LoVo (cell line): ENCODE measurements around the gene LRP10.
A peak's percentile ranks its signal among the peaks of the same experiment; 100 is the strongest.

Experiments used
- DNase-seq: peaks from one replicate; pipeline ENCODE4 v3.0.0-alpha.2; 2016; ENCODE audit warnings: low spot score

The LRP10 gene

DNA sequence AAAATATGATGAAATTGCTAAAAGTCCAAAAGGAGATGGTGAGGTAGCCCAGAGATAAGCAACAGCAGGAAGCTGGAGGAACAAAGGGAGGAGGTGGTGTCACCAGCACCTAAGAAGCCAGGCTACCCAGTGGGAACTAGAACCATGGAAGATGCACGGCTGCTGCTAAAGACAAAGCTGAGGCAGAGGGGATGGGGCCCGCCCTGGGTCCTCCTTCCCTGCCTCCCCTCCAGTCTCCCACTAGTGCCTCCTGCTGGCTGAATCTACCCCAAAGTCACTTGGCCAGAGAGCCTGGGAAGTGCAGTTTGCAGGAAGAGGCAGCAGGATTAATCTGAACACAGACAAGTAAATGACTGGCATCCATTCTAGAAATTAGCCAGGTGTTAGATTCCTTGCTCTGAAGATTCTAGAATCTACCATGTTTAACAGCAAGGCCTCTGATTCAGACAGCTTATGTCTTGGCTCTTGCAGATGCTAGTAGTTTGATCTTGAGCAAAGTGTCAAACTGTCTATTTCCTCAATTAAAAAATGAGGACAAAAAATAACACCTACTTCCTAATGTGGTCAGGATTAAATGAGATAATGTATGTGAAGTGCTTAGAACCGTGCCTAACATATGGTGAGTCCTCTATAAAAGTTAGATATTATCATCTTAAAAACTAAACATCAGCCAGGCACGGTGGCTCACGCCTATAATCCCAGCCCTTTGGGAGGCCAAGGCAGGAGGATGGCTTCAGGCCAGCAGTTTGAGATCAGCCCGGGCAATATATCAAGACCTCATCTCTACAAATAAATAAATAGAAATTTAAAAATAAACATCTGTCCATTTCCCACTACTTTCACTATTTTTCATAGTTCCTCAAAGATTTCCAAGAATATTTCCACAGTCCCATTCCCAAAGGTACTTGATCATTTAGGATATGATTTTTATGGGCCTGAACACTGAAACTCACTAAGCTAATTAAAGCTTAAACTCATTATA lies 5.8 kb upstream of the LRP10 start:
- DNase-seq, result no peak

DNA sequence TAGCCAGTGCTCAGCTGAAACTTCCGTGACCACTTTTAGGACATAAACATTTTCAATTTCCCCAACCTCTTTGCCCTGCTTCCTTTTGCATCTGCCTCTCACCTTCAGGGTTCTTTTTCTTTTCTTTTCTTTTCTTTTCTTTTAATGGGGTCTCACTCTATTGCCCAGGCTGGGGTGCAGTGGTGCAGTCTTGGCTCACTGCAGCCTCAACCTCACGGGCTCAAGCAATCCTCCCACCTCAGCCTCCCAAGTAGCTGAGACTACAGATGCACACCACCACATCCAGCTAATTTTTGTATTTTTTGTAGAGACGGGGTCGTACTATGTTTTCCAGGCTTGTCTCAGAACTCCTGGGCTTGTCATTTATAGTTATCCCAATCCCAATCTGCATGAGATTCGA lies 4.7 kb upstream of the LRP10 start:
- DNase-seq, result no peak

DNA sequence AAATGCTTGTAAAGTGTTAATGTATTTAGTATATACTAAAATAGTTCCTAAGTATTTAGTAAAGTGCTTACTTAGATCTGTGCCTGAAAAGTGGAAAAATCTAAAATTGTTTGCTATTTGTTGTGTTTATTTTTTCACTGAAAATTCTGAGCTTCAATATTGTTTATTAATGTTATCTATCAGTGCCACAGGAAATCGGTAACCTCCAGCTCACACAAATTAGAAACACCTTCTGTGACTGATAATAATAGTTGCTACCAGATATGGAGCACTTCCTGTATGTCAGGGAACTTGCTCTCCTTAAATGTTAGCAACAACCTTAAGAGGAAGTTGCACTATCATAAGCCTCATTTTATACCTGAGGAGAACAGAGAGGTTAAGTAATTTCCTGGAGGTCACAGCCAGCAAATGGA lies 723 bp upstream of the LRP10 start:
- no peak for DNase-seq

DNA sequence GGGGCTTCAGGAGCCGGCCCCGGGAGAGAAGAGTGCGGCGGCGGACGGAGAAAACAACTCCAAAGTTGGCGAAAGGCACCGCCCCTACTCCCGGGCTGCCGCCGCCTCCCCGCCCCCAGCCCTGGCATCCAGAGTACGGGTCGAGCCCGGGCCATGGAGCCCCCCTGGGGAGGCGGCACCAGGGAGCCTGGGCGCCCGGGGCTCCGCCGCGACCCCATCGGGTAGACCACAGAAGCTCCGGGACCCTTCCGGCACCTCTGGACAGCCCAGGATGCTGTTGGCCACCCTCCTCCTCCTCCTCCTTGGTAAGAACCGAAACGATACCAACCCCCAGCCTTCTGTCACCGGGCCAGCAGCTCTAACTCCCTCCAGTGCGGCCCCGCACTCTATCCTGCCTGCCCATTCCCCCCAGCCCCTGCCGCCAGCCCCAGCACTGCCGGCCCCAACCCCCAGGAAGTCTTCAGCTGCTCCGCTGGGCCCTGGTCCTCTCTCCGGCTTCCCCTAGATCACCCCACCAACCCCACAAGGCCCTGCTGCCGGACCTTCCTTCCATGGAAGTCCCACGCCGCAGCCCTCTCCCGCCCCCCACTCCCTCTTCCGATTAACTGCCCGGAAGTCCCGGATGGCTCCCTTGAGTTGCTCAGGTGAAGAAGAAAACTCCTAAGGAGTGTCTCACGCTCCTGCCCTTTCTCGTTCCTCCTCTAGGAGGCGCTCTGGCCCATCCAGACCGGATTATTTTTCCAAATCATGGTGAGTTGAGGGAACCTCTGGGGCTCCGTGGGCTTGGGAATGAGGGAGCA lies 693 bp downstream of the LRP10 start:
- peak; percentile 84 for DNase-seq

DNA sequence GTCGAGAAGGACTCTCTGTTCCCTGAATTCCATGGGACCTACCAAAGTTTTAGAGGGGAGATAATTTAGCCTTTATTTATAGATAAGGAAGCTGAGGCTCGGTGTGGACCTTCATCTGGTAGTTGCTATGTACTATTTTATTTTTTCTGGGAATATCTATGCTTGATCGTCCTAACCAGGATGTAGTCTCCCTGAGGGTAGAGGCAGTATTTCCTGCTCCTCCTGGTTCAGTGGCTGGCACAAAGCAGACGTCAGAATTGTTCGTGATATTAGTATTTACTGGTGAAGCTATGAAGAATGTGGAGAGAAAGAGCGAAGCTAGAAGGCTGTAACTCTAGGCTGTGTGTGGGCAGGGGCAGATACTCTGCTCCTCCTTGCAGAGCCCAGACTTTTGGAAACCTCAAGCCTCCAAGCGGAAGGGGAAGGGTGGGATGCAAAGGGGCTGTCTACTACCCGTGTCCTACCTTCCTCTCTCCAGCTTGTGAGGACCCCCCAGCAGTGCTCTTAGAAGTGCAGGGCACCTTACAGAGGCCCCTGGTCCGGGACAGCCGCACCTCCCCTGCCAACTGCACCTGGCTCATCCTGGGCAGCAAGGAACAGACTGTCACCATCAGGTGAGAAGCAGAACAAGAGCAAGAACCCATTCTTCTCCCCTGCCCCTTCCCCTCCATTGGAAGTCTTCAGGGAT lies 1.4 kb downstream of the LRP10 start:
- DNase-seq, result no peak

DNA sequence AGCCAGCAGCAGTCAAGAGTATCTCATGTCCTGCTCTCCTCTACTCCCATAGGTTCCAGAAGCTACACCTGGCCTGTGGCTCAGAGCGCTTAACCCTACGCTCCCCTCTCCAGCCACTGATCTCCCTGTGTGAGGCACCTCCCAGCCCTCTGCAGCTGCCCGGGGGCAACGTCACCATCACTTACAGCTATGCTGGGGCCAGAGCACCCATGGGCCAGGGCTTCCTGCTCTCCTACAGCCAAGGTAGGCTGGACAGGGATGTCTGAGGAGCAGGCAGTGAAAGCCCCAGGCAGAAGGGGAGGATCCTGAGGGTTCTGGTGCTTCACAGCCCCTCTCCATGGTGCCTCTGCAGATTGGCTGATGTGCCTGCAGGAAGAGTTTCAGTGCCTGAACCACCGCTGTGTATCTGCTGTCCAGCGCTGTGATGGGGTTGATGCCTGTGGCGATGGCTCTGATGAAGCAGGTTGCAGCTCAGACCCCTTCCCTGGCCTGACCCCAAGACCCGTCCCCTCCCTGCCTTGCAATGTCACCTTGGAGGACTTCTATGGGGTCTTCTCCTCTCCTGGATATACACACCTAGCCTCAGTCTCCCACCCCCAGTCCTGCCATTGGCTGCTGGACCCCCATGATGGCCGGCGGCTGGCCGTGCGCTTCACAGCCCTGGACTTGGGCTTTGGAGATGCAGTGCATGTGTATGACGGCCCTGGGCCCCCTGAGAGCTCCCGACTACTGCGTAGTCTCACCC lies 3.6 kb downstream of the LRP10 start:
- DNase-seq, result no peak

DNA sequence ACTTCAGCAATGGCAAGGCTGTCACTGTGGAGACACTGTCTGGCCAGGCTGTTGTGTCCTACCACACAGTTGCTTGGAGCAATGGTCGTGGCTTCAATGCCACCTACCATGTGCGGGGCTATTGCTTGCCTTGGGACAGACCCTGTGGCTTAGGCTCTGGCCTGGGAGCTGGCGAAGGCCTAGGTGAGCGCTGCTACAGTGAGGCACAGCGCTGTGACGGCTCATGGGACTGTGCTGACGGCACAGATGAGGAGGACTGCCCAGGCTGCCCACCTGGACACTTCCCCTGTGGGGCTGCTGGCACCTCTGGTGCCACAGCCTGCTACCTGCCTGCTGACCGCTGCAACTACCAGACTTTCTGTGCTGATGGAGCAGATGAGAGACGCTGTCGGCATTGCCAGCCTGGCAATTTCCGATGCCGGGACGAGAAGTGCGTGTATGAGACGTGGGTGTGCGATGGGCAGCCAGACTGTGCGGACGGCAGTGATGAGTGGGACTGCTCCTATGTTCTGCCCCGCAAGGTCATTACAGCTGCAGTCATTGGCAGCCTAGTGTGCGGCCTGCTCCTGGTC lies 4.3 kb downstream of the LRP10 start:
- DNase-seq, result no peak

DNA sequence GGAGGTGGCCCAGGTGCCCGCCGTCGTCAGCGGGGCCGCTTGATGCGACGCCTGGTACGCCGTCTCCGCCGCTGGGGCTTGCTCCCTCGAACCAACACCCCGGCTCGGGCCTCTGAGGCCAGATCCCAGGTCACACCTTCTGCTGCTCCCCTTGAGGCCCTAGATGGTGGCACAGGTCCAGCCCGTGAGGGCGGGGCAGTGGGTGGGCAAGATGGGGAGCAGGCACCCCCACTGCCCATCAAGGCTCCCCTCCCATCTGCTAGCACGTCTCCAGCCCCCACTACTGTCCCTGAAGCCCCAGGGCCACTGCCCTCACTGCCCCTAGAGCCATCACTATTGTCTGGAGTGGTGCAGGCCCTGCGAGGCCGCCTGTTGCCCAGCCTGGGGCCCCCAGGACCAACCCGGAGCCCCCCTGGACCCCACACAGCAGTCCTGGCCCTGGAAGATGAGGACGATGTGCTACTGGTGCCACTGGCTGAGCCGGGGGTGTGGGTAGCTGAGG lies 5.5 kb downstream of the LRP10 start:
- no peak for DNase-seq

DNA sequence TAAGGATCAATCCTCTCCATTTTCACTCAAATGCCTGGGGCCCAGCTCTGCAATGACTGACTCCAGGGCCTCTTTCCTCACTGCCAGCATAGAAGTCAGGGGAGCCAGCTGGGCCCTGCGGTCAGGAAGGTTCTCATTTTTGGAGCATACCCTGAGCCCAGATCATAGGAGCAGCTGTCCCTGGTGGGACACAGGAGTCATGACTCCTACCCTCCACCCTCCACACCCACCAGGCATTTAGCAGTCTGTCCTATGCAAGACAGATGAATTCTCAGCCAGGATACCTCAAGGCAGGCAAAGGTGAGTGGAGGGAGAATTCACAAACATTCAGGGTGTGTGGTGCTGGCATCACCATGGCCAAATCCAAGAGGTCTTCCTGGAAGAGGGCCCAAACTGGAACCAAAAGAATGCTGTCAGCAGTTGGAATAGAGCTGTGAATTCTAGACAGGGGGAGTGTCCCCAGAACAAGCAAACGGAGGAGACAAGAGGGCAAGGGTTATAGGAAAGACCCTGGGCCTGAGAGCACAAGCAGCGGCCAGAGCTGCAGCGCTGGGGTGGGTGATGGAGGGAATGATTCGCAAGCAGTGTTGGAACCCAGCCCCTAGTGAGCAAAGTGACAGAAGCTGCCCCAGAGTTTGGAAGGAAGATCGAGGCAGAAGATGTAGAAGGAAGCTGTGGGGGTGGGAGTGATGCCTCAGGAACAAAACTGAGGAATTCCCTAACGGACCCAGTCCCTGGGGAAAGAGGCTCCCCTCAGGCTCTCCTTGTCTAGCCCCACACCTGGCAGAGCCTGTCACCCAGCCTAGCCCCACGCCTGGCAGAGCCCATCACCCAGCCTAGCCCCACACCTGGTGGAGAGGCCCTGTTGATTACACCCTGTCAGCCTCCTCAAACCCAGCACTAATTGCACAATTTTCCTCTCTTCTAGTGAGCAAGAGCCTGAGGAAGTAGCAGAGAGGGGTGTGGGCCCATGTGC lies 7.0 kb downstream of the LRP10 start:
- no peak for DNase-seq

DNA sequence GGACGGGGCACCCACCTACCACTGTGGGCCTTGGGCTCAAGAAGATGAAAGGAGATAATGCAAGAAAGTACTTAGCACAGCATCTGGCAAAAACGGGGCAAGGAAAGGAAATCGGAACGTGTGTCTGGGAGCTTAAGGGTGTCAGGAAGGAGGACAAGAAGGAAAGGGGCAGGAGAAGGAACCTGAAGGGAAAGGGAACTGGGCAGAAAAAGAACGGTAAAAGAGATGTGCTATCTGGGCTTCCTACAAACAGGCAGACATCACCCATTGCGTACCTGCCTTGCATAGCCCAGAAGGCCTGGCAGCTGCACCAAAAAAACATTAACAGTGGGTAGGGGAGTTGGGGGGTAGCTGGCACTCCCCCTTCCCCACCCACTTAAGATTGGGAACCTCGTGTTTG lies 10.5 kb downstream of the LRP10 start:
- DNase-seq, result no peak

DNA sequence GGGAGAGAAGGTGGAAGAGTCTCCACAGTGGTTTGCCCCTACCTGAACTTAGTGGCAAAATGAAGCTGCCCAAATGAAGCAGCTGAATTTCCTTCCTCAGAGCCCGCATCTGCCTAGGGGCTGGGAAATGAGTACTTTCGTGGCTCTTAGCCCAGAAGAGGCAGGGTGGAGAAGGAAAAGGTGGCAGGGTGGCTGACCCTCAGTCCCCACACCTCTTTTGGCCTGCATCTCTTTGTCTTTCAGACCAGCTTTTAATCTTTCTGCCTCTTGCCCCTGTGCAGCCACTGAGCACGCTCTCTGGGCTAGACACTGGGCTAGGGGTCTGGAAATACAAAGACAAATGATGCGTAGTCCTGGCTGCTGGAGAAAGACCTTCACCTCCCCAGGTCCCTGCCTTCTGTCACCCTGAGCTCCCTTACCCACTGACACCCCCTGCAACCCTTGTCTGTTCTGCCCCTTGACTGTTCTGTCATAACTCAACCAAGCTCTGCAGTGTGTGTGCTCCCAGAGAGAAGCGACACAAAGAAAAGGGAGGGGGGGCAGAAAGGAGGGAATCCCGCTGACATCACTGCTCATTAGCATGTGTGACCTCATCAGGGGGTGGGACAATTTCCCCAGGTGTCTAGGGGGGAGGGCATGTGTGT lies 11.1 kb downstream of the LRP10 start:
- no peak for DNase-seq

DNA sequence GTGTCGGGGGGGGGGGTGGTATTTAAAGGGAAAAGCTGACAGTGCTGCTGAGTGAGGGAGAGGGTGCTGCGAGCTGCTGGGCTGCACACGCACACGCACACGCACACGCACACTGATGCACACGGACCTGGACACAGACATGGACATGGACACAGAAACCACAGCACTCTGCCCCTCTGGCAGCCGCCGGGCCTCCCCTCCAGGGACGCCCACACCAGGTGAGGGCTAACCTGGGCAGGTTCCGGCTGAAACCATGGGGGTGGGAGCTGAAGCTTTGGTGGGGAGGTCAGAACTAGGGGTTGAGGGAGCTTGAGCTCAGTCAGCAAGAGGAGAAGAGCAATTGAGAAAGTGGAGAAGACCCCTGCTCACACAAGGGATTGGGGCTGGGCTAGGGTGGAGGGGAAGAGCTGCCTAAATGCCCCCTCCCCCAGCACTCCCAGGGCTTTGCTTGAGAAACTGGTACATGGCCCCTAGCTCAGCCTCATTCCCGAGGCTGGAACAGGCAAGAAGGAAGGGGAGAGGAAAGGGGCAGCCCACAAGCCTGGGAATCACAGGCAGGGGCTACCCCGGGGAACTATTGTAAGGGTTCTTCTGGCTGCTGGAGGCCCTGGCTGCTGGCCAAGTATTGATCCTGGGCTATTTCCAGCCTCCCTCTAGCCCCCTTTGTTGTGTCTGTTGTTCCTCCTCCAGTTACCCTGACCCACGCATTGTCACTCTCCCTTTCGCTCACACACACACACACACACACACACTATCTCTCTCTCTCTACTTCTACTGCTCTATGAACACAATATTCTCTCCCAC lies 11.8 kb downstream of the LRP10 start, which contains the start of gene REM2:
TSS of gene REM2 (plus strand) at position 50 of the 804 bp plus-strand sequence. CDS start at position 116, 66 bp downstream.
- no peak for DNase-seq

DNA sequence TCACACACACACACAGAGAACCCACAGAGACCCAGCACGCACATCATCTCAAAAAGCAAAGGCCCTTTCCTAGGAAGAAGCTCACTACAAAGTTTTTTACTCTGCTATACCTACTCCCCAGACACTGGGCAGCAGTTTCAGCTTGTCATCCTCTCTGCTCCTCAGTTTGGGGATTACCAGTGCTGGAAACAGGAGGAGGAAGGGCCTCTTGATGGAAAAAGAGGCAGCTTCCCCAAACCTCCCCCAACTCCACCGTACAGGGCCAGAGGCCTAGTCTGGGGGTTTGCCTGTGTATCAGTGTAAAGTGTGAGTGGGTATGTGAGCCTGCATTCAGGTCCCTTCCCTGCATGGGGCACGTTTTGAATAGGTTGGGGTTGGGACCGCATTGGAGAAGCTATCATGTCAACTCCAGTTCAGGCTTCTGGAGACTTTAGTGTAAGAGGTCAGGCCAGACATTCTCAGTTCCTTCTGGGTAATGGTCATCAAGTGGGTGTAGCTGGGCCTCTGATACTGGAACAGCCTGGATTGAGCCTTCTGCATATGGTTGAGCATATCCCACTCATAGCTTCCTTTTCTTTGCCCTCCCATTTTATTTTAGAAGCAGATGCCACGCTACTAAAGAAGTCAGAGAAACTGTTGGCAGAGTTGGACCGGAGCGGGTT lies 12.7 kb downstream of the LRP10 start:
- DNase-seq, result no peak

DNA sequence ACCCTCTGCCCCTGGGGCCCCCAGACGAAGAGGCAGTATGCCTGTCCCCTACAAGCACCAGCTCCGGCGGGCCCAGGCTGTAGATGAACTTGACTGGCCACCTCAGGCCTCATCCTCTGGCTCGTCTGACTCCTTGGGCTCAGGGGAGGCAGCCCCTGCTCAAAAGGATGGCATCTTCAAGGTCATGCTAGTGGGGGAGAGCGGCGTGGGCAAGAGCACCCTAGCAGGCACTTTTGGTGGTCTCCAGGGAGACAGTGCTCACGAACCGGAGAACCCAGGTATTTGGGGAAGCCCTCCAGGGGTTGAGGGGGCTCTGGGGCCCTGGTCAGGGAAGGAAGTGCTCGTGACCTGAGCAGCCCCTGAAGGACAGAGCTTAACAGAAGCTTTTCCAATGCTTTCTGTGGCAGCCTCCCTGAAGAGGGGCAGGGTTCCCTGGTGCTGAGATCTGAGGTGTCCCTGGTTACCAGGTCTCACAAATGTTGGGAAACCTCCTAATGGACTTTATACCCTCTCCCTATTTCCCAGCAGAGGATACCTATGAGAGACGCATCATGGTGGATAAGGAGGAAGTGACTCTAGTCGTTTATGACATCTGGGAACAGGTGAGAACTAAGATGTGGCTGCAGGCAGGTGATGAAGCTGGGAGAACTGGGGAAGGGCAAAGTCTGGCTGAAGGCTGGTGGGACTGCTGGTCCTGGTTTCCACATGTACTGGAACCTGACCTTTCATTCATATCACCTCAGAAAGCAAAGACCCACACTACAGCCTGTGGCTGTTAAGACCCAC lies 13.4 kb downstream of the LRP10 start:
- DNase-seq, result no peak

DNA sequence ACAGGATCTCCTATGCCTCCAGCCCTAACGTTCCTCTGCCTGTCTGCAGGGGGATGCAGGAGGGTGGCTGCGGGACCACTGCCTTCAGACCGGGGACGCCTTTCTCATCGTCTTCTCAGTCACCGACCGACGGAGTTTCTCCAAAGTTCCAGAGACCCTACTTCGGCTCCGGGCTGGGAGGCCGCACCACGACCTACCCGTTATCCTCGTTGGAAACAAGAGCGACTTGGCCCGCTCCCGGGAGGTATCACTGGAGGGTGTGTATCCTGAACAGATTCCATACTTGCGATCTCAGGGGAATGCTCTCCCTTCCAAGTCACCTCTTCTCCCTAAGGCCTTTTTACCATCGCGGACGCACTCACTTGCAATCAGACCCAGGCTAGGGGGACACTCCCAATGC lies 14.4 kb downstream of the LRP10 start:
- DNase-seq, result no peak

DNA sequence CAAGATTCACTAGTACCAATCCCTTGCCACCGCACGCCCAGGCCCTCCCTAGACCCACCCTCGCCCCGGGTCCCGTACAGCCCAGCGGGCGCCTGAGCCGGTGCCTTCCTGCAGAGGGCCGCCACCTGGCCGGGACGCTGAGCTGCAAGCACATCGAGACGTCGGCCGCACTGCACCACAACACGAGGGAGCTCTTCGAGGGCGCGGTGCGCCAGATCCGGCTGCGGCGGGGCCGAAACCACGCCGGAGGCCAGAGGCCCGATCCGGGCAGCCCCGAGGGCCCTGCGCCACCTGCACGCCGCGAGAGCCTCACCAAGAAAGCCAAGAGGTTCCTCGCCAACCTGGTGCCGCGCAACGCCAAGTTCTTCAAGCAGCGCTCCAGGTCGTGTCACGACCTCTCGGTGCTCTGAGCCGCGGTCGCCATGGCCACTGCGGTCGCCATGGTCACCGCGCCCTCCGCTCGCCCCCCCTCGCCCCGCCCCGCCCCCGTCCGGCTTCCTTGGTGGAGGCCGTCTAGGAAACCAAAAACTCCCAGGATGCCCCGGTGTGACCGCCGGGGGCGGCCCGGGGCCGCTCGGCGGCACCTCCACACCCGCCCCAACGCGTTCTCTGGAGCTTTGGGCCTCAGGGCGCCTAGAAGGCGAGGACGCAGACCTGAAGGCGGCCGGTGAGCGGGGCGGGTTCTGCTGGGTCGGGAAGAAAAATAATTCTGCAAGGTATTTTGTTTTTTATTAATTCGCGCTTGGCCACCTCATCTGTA lies 15.1 kb downstream of the LRP10 start:
- DNase-seq, result peak; percentile 81
